B cell (primary cell): Measurements from ENCODE around the gene NOL3.

Experiments used
- EZH2 ChIP-seq: IDR thresholded peaks from 2 replicates; pipeline ENCODE4 v1.6.1; 2012; ENCODE audit warnings: borderline replicate concordance, low read depth, mild to moderate bottlenecking, moderate library complexity, low read length; ENCODE audit not compliant: insufficient read depth, poor library complexity, severe bottlenecking
- TF ChIP-seq, protein P1 (sequence below): fragments of 200-600 bp; IDR thresholded peaks from one replicate; pipeline ENCODE4 v1.8.0; 2022; ENCODE audit warnings: antibody characterized with exemption, mild to moderate bottlenecking

DNA sequence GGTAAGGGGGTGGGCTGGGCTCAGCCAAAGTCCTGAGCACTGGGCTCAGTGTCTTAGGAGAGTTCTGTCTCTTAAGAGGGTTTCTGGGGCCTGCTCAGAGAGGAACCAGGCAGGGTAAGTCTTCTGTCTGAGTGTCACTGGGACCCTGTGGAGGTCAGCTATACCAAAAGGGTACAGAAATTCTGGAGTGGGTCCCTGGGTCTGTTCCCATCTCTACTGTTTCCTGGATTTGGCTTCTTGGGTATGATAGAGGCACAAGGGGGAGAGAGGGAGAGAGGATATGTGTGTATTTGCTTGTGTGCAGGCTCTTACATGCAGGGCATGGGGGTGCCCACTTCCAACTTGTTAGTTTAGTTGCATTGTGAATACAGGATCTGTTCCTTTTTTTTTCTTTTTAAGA lies 23.2 kb downstream of the NOL3 start:
- TF ChIP-seq, protein P1, sequence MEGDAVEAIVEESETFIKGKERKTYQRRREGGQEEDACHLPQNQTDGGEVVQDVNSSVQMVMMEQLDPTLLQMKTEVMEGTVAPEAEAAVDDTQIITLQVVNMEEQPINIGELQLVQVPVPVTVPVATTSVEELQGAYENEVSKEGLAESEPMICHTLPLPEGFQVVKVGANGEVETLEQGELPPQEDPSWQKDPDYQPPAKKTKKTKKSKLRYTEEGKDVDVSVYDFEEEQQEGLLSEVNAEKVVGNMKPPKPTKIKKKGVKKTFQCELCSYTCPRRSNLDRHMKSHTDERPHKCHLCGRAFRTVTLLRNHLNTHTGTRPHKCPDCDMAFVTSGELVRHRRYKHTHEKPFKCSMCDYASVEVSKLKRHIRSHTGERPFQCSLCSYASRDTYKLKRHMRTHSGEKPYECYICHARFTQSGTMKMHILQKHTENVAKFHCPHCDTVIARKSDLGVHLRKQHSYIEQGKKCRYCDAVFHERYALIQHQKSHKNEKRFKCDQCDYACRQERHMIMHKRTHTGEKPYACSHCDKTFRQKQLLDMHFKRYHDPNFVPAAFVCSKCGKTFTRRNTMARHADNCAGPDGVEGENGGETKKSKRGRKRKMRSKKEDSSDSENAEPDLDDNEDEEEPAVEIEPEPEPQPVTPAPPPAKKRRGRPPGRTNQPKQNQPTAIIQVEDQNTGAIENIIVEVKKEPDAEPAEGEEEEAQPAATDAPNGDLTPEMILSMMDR = no peak
- TF ChIP-seq EZH2 = no peak
